ENCODE measurements around the gene KCNH3.

The KCNH3 gene

GRCh38 chr12:49554266-49554665 is 15.4 kb downstream of the KCNH3 start:
- TF ChIP-seq CTCF (IDR thresholded peaks at IDR 0.05; ENCODE audit: low read depth, low read length, missing control alignments) = no peak
- DNase-seq (ENCODE audit: extremely low read depth, low read depth) = no peak
- no peak overlapping the region for H3K4me3 ChIP-seq (replicated peaks; ENCODE audit: low read depth, low read length)

GRCh38 chr12:49555631-49556390 is 17.0 kb downstream of the KCNH3 start:
- no peak for TF ChIP-seq CTCF (IDR thresholded peaks at IDR 0.05; ENCODE audit: low read depth, low read length, missing control alignments)
- no peak for DNase-seq (ENCODE audit: extremely low read depth, low read depth)
- H3K4me3 ChIP-seq (replicated peaks; ENCODE audit: low read depth, low read length) = no peak overlapping the region

GRCh38 chr12:49556391-49557186 is 17.8 kb downstream of the KCNH3 start:
- H3K4me3 ChIP-seq (replicated peaks; ENCODE audit: low read depth, low read length) = no peak overlapping the region
- no peak for DNase-seq (ENCODE audit: extremely low read depth, low read depth)
- TF ChIP-seq CTCF (IDR thresholded peaks at IDR 0.05; ENCODE audit: low read depth, low read length, missing control alignments) = no peak

- no peak for DNase-seq (ENCODE audit: extremely low read depth, low read depth)
- H3K4me3 ChIP-seq (replicated peaks; ENCODE audit: low read depth, low read length) = no peak overlapping the region
- no peak for TF ChIP-seq CTCF (IDR thresholded peaks at IDR 0.05; ENCODE audit: low read depth, low read length, missing control alignments)
Measured at GRCh38 chr12:49557187-49557916, 18.5 kb downstream of the KCNH3 start.

- H3K4me3 ChIP-seq (replicated peaks; ENCODE audit: low read depth, low read length) = no peak overlapping the region
- peak; percentile 24 for TF ChIP-seq CTCF (IDR thresholded peaks at IDR 0.05; ENCODE audit: low read depth, low read length, missing control alignments)
- DNase-seq (ENCODE audit: extremely low read depth, low read depth) = no peak
Measured at GRCh38 chr12:49557917-49558215, 19.0 kb downstream of the KCNH3 start.

- TF ChIP-seq CTCF (IDR thresholded peaks at IDR 0.05; ENCODE audit: low read depth, low read length, missing control alignments) = no peak
- no peak for DNase-seq (ENCODE audit: extremely low read depth, low read depth)
- H3K4me3 ChIP-seq (replicated peaks; ENCODE audit: low read depth, low read length) = no peak overlapping the region
Measured at GRCh38 chr12:49558526-49558925, 19.7 kb downstream of the KCNH3 start.

All from HFF-Myc (cell line).